ENCODE results near the gene MGAT5. TPM values are rescaled to one million over a fixed set of nuclear protein-coding genes. Genes with fewer than 3 reads are reported as not detected.
A peak's percentile ranks its signal among the peaks of the same experiment; 100 is the strongest.

Gene MGAT5
- total and polyA plus RNA-seq, 7 experiments from 2014 or later: 5.3 to 48.0 (median 40.0) TPM

GRCh38 chr2:134399096-134399495 lies 145.2 kb downstream of the MGAT5 start:
- Histone ChIP-seq H3K27me3 (ENCODE audit: control insufficient read depth in 2 of 2, insufficient read depth in 2 of 2, low read length in 2 of 2) (no peaks in the 10 kb centered on the region), H3K9me3 (ENCODE audit: control insufficient read depth in 2 of 3, low read length in 3 of 3) (no peaks in the 10 kb centered on the region), H3K4me1 (ENCODE audit: control insufficient read depth in 2 of 2, insufficient read depth in 2 of 2, low read length in 2 of 2) (no peaks in the 10 kb centered on the region), H3K27ac (ENCODE audit: low read depth, low read length) (no peak overlapping the region), H3K36me3 (ENCODE audit: control insufficient read depth in 2 of 3, insufficient read depth in 3 of 3, low read length in 3 of 3) (peaks cover 0 to 17% (median 4%) of the 10 kb centered on the region in 3 experiments), H3K4me3 (ENCODE audit: low read length) (no peak overlapping the region)
- Mint-ChIP-seq H3K4me3 (no peak overlapping the region), H3K27me3 (no peaks in the 10 kb centered on the region), H3K4me1 (peaks cover 0 to 6% (median 0%) of the 10 kb centered on the region in 7 donors), H3K27ac (no peak overlapping the region), H3K36me3 (peaks cover 3 to 16% (median 8%) of the 10 kb centered on the region in 5 donors), H3K9me3 (no peaks in the 10 kb centered on the region)
- intact Hi-C loops (cut with micrococcal nuclease): no loop called here
- ATAC-seq: no peak
- CTCF ChIA-PET: interaction anchor here (0.7 to 3.1 kb wide), 5 partner anchors 12 to 307 kb away, joined by 3 to 12 read pairs (median 3); no protein-coding TSS in a partner anchor
- POLR2A ChIA-PET: no interaction called here
- no peak for DNase-seq

DNA sequence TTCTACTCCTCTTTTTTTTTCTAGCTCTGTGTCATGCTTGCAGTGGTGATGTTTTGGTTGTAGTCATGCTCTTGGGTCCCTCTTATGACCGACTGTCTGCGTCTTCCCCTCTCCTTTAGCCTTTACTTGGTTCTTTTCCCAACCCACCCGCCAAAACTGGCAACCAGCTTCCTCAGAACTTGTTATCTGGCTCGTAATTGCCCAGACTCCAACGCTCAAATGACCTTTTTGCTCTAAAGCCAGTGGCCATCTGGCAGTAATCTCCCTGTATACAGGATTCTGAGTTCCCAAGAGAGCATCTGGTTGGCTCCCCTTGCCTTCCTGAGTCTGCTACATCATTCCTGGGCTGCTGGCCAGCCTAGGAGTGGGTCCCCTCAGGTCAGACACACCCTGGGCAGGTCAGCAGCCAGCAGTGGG lies 147.2 kb downstream of the MGAT5 start:
- Histone ChIP-seq H3K27me3 (ENCODE audit: control insufficient read depth in 2 of 2, insufficient read depth in 2 of 2, low read length in 2 of 2) (no peaks in the 10 kb centered on the region), H3K27ac (ENCODE audit: low read depth, low read length) (no peak overlapping the region), H3K4me3 (ENCODE audit: low read length) (no peak overlapping the region), H3K9me3 (ENCODE audit: control insufficient read depth in 2 of 3, low read length in 3 of 3) (no peaks in the 10 kb centered on the region), H3K4me1 (ENCODE audit: control insufficient read depth in 2 of 2, insufficient read depth in 2 of 2, low read length in 2 of 2) (no peaks in the 10 kb centered on the region), H3K36me3 (ENCODE audit: control insufficient read depth in 2 of 3, insufficient read depth in 3 of 3, low read length in 3 of 3) (peaks cover 0 to 17% (median 4%) of the 10 kb centered on the region in 3 experiments)
- DNase-seq: no peak
- Mint-ChIP-seq H3K4me1 (peaks cover 0 to 10% (median 2%) of the 10 kb centered on the region in 7 donors), H3K27ac (peak overlapping the region in 2 of 9 donors; percentile 28 to 78), H3K9me3 (no peaks in the 10 kb centered on the region), H3K36me3 (peaks cover 4 to 22% (median 16%) of the 10 kb centered on the region in 5 donors), H3K27me3 (no peaks in the 10 kb centered on the region), H3K4me3 (no peak overlapping the region)
- intact Hi-C loops (cut with micrococcal nuclease): no loop called here
- POLR2A ChIA-PET: no interaction called here
- CTCF ChIA-PET: interaction anchor here (3.1 kb wide), 1 partner anchor 10 kb away, joined by 12 read pairs; no protein-coding TSS in a partner anchor
- ATAC-seq: no peak

DNA sequence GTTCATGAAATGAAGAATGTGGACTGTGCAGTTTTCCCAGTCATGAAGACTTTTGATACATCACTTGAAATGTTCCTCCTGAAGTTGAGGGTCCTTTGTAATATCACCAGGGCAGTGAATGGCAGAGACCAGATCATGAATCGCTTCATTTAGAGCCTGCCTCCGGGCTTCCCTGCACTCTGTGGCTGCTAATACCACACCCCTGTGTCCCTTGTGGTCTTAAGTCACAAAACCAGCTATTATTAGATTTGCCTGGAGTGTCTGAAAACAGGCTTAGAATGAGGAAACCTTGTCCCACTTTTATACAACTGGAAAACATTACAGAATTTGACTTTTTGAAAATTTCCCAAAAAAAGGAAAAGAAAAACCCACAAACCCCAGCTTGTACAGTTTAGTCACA lies 147.9 kb downstream of the MGAT5 start:
- ChIA-PET CTCF (interaction anchor here (1.5 kb wide), 1 partner anchor 10 kb away, joined by 7 read pairs; no protein-coding TSS in a partner anchor), POLR2A (interaction anchor here (0.5 kb wide), 1 partner anchor 17 kb away, joined by 4 read pairs; no protein-coding TSS in a partner anchor)
- Histone ChIP-seq H3K4me1 (ENCODE audit: control insufficient read depth in 2 of 2, insufficient read depth in 2 of 2, low read length in 2 of 2) (no peaks in the 10 kb centered on the region), H3K4me3 (ENCODE audit: low read length) (no peak overlapping the region), H3K27me3 (ENCODE audit: control insufficient read depth in 2 of 2, insufficient read depth in 2 of 2, low read length in 2 of 2) (no peaks in the 10 kb centered on the region), H3K36me3 (ENCODE audit: control insufficient read depth in 2 of 3, insufficient read depth in 3 of 3, low read length in 3 of 3) (peaks cover 0 to 12% (median 4%) of the 10 kb centered on the region in 3 experiments), H3K27ac (ENCODE audit: low read depth, low read length) (no peak overlapping the region), H3K9me3 (ENCODE audit: control insufficient read depth in 2 of 3, low read length in 3 of 3) (no peaks in the 10 kb centered on the region)
- Mint-ChIP-seq H3K9me3 (no peaks in the 10 kb centered on the region), H3K27ac (no peak overlapping the region), H3K36me3 (peaks cover 6 to 22% (median 16%) of the 10 kb centered on the region in 5 donors), H3K4me3 (no peak overlapping the region), H3K4me1 (peaks cover 0 to 10% (median 4%) of the 10 kb centered on the region in 7 donors), H3K27me3 (no peaks in the 10 kb centered on the region)
- ATAC-seq (no peak), DNase-seq (no peak)
- intact Hi-C loops (cut with micrococcal nuclease): no loop called here

DNA sequence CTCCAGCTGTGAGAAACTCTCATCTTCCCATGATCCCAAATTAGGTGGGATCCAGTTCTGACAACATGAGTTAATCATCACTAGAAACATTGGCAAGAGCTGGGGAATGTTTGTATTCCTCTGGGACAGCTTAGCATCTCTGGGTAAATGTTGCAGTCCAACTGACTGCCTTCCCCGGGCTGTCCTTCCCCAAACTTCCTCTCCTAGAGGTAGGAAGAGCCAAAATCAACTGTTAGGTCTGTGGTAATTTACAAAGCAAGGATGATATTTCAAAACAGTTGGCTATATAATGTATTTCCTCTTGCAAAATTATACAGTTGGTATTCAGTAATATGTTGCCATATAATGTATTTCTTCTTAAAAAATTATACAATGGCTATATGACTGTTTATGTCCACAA lies 148.5 kb downstream of the MGAT5 start:
- intact Hi-C loops (cut with micrococcal nuclease): no loop called here
- no peak overlapping the region for H3K27ac ChIP-seq (ENCODE audit: low read depth, low read length)
- POLR2A ChIA-PET: no interaction called here

GRCh38 chr2:134405611-134406081 lies 151.8 kb downstream of the MGAT5 start:
- Histone ChIP-seq H3K9me3 (ENCODE audit: control insufficient read depth in 2 of 3, low read length in 3 of 3) (no peaks in the 10 kb centered on the region), H3K4me3 (ENCODE audit: low read length) (no peak overlapping the region), H3K4me1 (ENCODE audit: control insufficient read depth in 2 of 2, insufficient read depth in 2 of 2, low read length in 2 of 2) (peaks cover 0 to 17% of the 10 kb centered on the region in 2 donors), H3K36me3 (ENCODE audit: control insufficient read depth in 2 of 3, insufficient read depth in 3 of 3, low read length in 3 of 3) (peaks cover 0 to 11% (median 4%) of the 10 kb centered on the region in 3 experiments), H3K27me3 (ENCODE audit: control insufficient read depth in 2 of 2, insufficient read depth in 2 of 2, low read length in 2 of 2) (no peaks in the 10 kb centered on the region), H3K27ac (ENCODE audit: low read depth, low read length) (no peak overlapping the region)
- peaks cover 14 to 38% (median 26%) of the 10 kb centered on the region in 7 donors for H3K4me1 Mint-ChIP-seq
- H3K27ac Mint-ChIP-seq: peak overlapping the region in 3 of 9 donors; percentile 3 to 50 (median 26)
- DNase-seq (no peak), ATAC-seq (no peak)
- H3K9me3 Mint-ChIP-seq: no peaks in the 10 kb centered on the region
- intact Hi-C loops (cut with micrococcal nuclease): no loop called here
- H3K36me3 Mint-ChIP-seq: peaks cover 6 to 20% (median 16%) of the 10 kb centered on the region in 5 donors
- ChIA-PET CTCF (no interaction called here), POLR2A (no interaction called here)
- no peak overlapping the region for H3K4me3 Mint-ChIP-seq
- no peaks in the 10 kb centered on the region for H3K27me3 Mint-ChIP-seq

More for the DNA sequence above, 148.5 kb downstream of the MGAT5 start:
- no peaks in the 10 kb centered on the region for H3K27me3 ChIP-seq (ENCODE audit: control insufficient read depth in 2 of 2, insufficient read depth in 2 of 2, low read length in 2 of 2)
- Mint-ChIP-seq H3K27me3 (no peaks in the 10 kb centered on the region), H3K4me1 (peaks cover 0 to 11% (median 6%) of the 10 kb centered on the region in 7 donors), H3K27ac (peak overlapping the region in 1 of 9 donors; percentile 42), H3K36me3 (peaks cover 6 to 22% (median 16%) of the 10 kb centered on the region in 5 donors), H3K9me3 (no peaks in the 10 kb centered on the region), H3K4me3 (no peak overlapping the region)
- CTCF ChIA-PET: interaction anchor here (1.5 kb wide), 1 partner anchor 9 kb away, joined by 7 read pairs; no protein-coding TSS in a partner anchor
- no peaks in the 10 kb centered on the region for H3K9me3 ChIP-seq (ENCODE audit: control insufficient read depth in 2 of 3, low read length in 3 of 3)
- H3K4me1 ChIP-seq (ENCODE audit: control insufficient read depth in 2 of 2, insufficient read depth in 2 of 2, low read length in 2 of 2): no peaks in the 10 kb centered on the region
- H3K36me3 ChIP-seq (ENCODE audit: control insufficient read depth in 2 of 3, insufficient read depth in 3 of 3, low read length in 3 of 3): peaks cover 0 to 11% (median 4%) of the 10 kb centered on the region in 3 experiments
- no peak for DNase-seq
- no peak for ATAC-seq
- no peak overlapping the region for H3K4me3 ChIP-seq (ENCODE audit: low read length)

- no peak for ATAC-seq
- H3K36me3 Mint-ChIP-seq: peaks cover 6 to 20% (median 13%) of the 10 kb centered on the region in 5 donors
- H3K4me1 Mint-ChIP-seq: peaks cover 20 to 45% (median 32%) of the 10 kb centered on the region in 7 donors
- intact Hi-C loops (cut with micrococcal nuclease): no loop called here
- no peaks in the 10 kb centered on the region for H3K27me3 Mint-ChIP-seq
- peaks cover 0 to 7% (median 4%) of the 10 kb centered on the region in 3 experiments for H3K36me3 ChIP-seq (ENCODE audit: control insufficient read depth in 2 of 3, insufficient read depth in 3 of 3, low read length in 3 of 3)
- ChIA-PET CTCF (interaction anchor here (0.7 kb wide), 1 partner anchor 183 kb away, joined by 3 read pairs; no protein-coding TSS in a partner anchor), POLR2A (interaction anchor here (0.9 kb wide), 1 partner anchor 286 kb away, joined by 3 read pairs; no protein-coding TSS in a partner anchor)
- H3K4me1 ChIP-seq (ENCODE audit: control insufficient read depth in 2 of 2, insufficient read depth in 2 of 2, low read length in 2 of 2): peaks cover 0 to 17% of the 10 kb centered on the region in 2 donors
- no peak overlapping the region for H3K27ac ChIP-seq (ENCODE audit: low read depth, low read length)
- no peaks in the 10 kb centered on the region for H3K9me3 Mint-ChIP-seq
- peak overlapping the region in 1 of 9 donors; percentile 69 for H3K27ac Mint-ChIP-seq
- DNase-seq: no peak
- H3K27me3 ChIP-seq (ENCODE audit: control insufficient read depth in 2 of 2, insufficient read depth in 2 of 2, low read length in 2 of 2): no peaks in the 10 kb centered on the region
- H3K9me3 ChIP-seq (ENCODE audit: control insufficient read depth in 2 of 3, low read length in 3 of 3): no peaks in the 10 kb centered on the region
- H3K4me3 ChIP-seq (ENCODE audit: low read length): no peak overlapping the region
- no peak overlapping the region for H3K4me3 Mint-ChIP-seq
Measured at GRCh38 chr2:134406311-134406710, 152.4 kb downstream of the MGAT5 start.

Data from naive thymus-derived CD4-positive, alpha-beta T cell (primary cell).